IMR-90 (cell line): ENCODE data around the gene ZFAND6. TPM values are rescaled to one million over a fixed set of nuclear protein-coding genes. Genes with fewer than 3 reads are reported as not detected.
A peak's percentile ranks its signal among the peaks of the same experiment; 100 is the strongest.

Source experiments
- ATAC-seq: fragments of 200-7000 bp; cut with Tn5 transposase; 2 replicates; pipeline ENCODE4 v1.9.1; 2020; ENCODE audit warnings: low read depth, mild to moderate bottlenecking, moderate library complexity
- BruUV-seq: library from RNA; stranded (reverse); fragments of 400-500 nt; replicated peaks from 2 replicates; lab custom pipeline; 2021; lab: Mats Ljungman, UMichigan
- CTCF ChIA-PET: fragments of 300-600 bp; formaldehyde crosslinking; extraction: SDS; loops from one replicate; lab custom pipeline; 2021; ENCODE audit warnings: antibody characterized with exemption; lab: Yijun Ruan, JAX
- POLR2A ChIA-PET: fragments of 300-600 bp; sonication (Branson Sonifier 250); formaldehyde crosslinking; loops from one replicate; lab custom pipeline; 2022; ENCODE audit warnings: antibody characterized with exemption; ENCODE audit not compliant: unreplicated experiment; lab: Charles Lee
- DNase-seq: peaks from one replicate; pipeline ENCODE4 v3.0.0; 2013
- H2AFZ ChIP-seq: replicated peaks from 2 replicates; pipeline ENCODE3; 2013; ENCODE audit warnings: low read length, mild to moderate bottlenecking; ENCODE audit not compliant: poor library complexity
- H2AK5ac ChIP-seq: 2 replicates; pipeline ENCODE4 v1.6.1; 2013; ENCODE audit warnings: low read depth, low read length, inconsistent platforms
- H2AK9ac ChIP-seq: replicated peaks from 2 replicates; pipeline ENCODE3; 2013; ENCODE audit warnings: mild to moderate bottlenecking, low read depth, low read length, moderate library complexity; ENCODE audit not compliant: poor library complexity
- H2BK120ac ChIP-seq: 2 replicates; pipeline ENCODE4 v1.6.1; 2013; ENCODE audit warnings: low read depth, low read length, inconsistent platforms
- H2BK15ac ChIP-seq: 3 replicates; pipeline ENCODE4 v1.6.1; 2013; ENCODE audit warnings: low read depth, low read length, inconsistent platforms
- H2BK20ac ChIP-seq: 2 replicates; pipeline ENCODE4 v1.6.1; 2013; ENCODE audit warnings: low read depth, mild to moderate bottlenecking, inconsistent platforms, low read length, moderate library complexity
- H2BK5ac ChIP-seq: 2 replicates; pipeline ENCODE4 v1.6.1; 2013; ENCODE audit warnings: mild to moderate bottlenecking, low read depth, low read length, inconsistent platforms; ENCODE audit not compliant: poor library complexity, severe bottlenecking
- H3K14ac ChIP-seq: replicated peaks from 2 replicates; pipeline ENCODE4 v1.6.1; 2013; ENCODE audit warnings: low read depth, low read length, inconsistent platforms
- H3K18ac ChIP-seq: 2 replicates; pipeline ENCODE4 v1.6.1; 2013; ENCODE audit warnings: low read depth, low read length, control low read depth
- H3K23ac ChIP-seq: 2 replicates; pipeline ENCODE4 v1.6.1; 2013; ENCODE audit warnings: low read depth, low read length, inconsistent platforms
- H3K27ac ChIP-seq: 2 replicates; pipeline ENCODE4 v1.5.1; 2013; ENCODE audit warnings: mild to moderate bottlenecking, control low read depth, low read length; ENCODE audit not compliant: insufficient read depth
- H3K27me3 ChIP-seq: 2 replicates; pipeline ENCODE4 v1.6.1; 2013; ENCODE audit warnings: low read length; ENCODE audit not compliant: control insufficient read depth, insufficient read depth
- H3K36me3 ChIP-seq: 2 replicates; pipeline ENCODE4 v1.6.1; 2013; ENCODE audit warnings: low read length, mixed read lengths; ENCODE audit not compliant: control insufficient read depth, insufficient read depth
- H3K4ac ChIP-seq: 2 replicates; pipeline ENCODE4 v1.6.1; 2013; ENCODE audit warnings: low read depth, low read length, inconsistent platforms
- H3K4me1 ChIP-seq: 2 replicates; pipeline ENCODE4 v1.6.1; 2013; ENCODE audit warnings: low read length, mixed read lengths; ENCODE audit not compliant: control insufficient read depth, insufficient read depth
- H3K4me2 ChIP-seq: 2 replicates; pipeline ENCODE4 v1.6.1; 2013; ENCODE audit warnings: low read depth, mild to moderate bottlenecking, control low read depth, low read length, moderate library complexity
- H3K4me3 ChIP-seq: 2 replicates; pipeline ENCODE4 v1.5.1; 2013; ENCODE audit warnings: low read depth, mild to moderate bottlenecking, control low read depth, low read length, moderate library complexity; ENCODE audit not compliant: insufficient read depth
- H3K56ac ChIP-seq: 2 replicates; pipeline ENCODE4 v1.6.1; 2013; ENCODE audit warnings: low read length, inconsistent platforms; ENCODE audit not compliant: insufficient read depth; ENCODE audit errors: extremely low read depth
- H3K79me1 ChIP-seq, 2 experiments: 2 replicates each; pipeline ENCODE4 v1.6.1; 2013; ENCODE audit warnings: low read length in 2 of 2, inconsistent platforms in 1 of 2, low read depth in 1 of 2
- H3K9ac ChIP-seq: 2 replicates; pipeline ENCODE4 v1.6.1; 2013; ENCODE audit warnings: low read depth, low read length, control low read depth
- H3K9me1 ChIP-seq: 2 replicates; pipeline ENCODE4 v1.6.1; 2013; ENCODE audit warnings: low read length, inconsistent platforms; ENCODE audit not compliant: insufficient read depth
- H3K9me3 ChIP-seq: 2 replicates; pipeline ENCODE4 v1.6.1; 2013; ENCODE audit warnings: low read length; ENCODE audit not compliant: control insufficient read depth, insufficient read depth
- H4K20me1 ChIP-seq: 2 replicates; pipeline ENCODE4 v1.6.1; 2013; ENCODE audit warnings: low read length, inconsistent platforms; ENCODE audit not compliant: insufficient read depth
- H4K5ac ChIP-seq: 2 replicates; pipeline ENCODE4 v1.6.1; 2013; ENCODE audit warnings: mild to moderate bottlenecking, low read depth, low read length, control low read depth
- H4K8ac ChIP-seq, 2 experiments: 2 replicates each; pipeline ENCODE4 v1.6.1; 2013; ENCODE audit warnings: low read depth in 2 of 2, low read length in 2 of 2, control low read depth in 1 of 2, inconsistent platforms in 1 of 2
- H4K91ac ChIP-seq: 2 replicates; pipeline ENCODE4 v1.6.1; 2013; ENCODE audit warnings: low read depth, low read length, inconsistent platforms; ENCODE audit not compliant: insufficient read depth
- BHLHE40 ChIP-seq: fragments of 150-350 bp; IDR thresholded peaks from 2 replicates; pipeline ENCODE4 v1.6.1; 2016; ENCODE audit warnings: mild to moderate bottlenecking, low read depth, low read length
- FOS ChIP-seq: fragments of 150-350 bp; IDR thresholded peaks from 2 replicates; pipeline ENCODE4 v1.6.1; 2016; ENCODE audit warnings: low read depth, low read length
- MAFK ChIP-seq: IDR thresholded peaks from 2 replicates; pipeline ENCODE4 v1.6.1; 2012; ENCODE audit warnings: low read depth, low read length, improper control_type of control experiment
- MXI1 ChIP-seq: IDR thresholded peaks from 2 replicates; pipeline ENCODE4 v1.6.1; 2012; ENCODE audit warnings: low read depth, mild to moderate bottlenecking, low read length, moderate library complexity, borderline replicate concordance
- NFE2L2 ChIP-seq: fragments of 150-350 bp; IDR thresholded peaks from 2 replicates; pipeline ENCODE4 v1.6.1; 2016; ENCODE audit warnings: low read depth, mild to moderate bottlenecking, low read length
- POLR2A ChIP-seq: IDR thresholded peaks from 2 replicates; pipeline ENCODE4 v1.6.1; 2012; ENCODE audit warnings: mild to moderate bottlenecking, low read depth, low read length
- RAD21 ChIP-seq: IDR thresholded peaks from 2 replicates; pipeline ENCODE4 v1.6.1; 2012; ENCODE audit warnings: low read length, improper control_type of control experiment
- RCOR1 ChIP-seq: IDR thresholded peaks from 2 replicates; pipeline ENCODE4 v1.6.1; 2012; ENCODE audit warnings: mild to moderate bottlenecking, low read length, improper control_type of control experiment; ENCODE audit not compliant: insufficient replicate concordance
- RFX5 ChIP-seq: IDR thresholded peaks from 2 replicates; pipeline ENCODE4 v1.8.0; 2012; ENCODE audit warnings: low read depth, mild to moderate bottlenecking, low read length, moderate library complexity
- SMC3 ChIP-seq: fragments of 150-350 bp; IDR thresholded peaks from 2 replicates; pipeline ENCODE4 v1.6.1; 2016; ENCODE audit warnings: low read depth, mild to moderate bottlenecking, antibody characterized with exemption, low read length, moderate library complexity
- USF2 ChIP-seq: fragments of 150-350 bp; IDR thresholded peaks from 2 replicates; pipeline ENCODE4 v1.6.1; 2017; ENCODE audit warnings: mild to moderate bottlenecking, antibody characterized with exemption, low read length, low read depth
- WGBS, 2 experiments: methylation state at CpG; one replicate each; pipeline versions ENCODE4 v1.1.5 to v1.1.7; 2013; ENCODE audit warnings: missing lambda C conversion rate in 2 of 2; ENCODE audit not compliant: insufficient read length in 1 of 2; ENCODE audit errors: extremely low coverage in 2 of 2; 5-methylcytosine and 5-hydroxymethylcytosine counted together
- dilution Hi-C: fragments of 300-500 bp; cut with HindIII; formaldehyde crosslinking; loops from one replicate; pipeline ENCODE4 v1.14.3; 2018; ENCODE audit warnings: low sequenced_read_pairs; ENCODE audit not compliant: unreplicated experiment
- in situ Hi-C: fragments of 300-500 bp; cut with MboI; formaldehyde crosslinking; loops from 3 replicates; pipeline ENCODE4 v1.14.3; 2019; ENCODE audit warnings: low sequenced_read_pairs, inconsistent platforms, mixed read lengths
- intact Hi-C: fragments of 100-400 bp; cut with micrococcal nuclease; formaldehyde crosslinking; loops from 2 replicates; pipeline ENCODE4 v1.10.0; 2022
- polyA plus RNA-seq, 3 experiments: library from polyadenylated mRNA; depleted of rRNA; stranded (reverse); fragments of >200 nt; gene quantifications; 2 replicates each; pipeline ENCODE4 v1.2.3, GENCODE V29; 2012; ENCODE audit warnings: low replicate concordance in 1 of 3
- total RNA-seq: library from RNA; depleted of rRNA; stranded (reverse); fragments of >200 nt; gene quantifications from 2 replicates; pipeline ENCODE4 v1.2.3, GENCODE V29; 2012
- TF ChIP-seq, protein P1 (sequence below): conservative IDR thresholded peaks from 2 replicates; pipeline ENCODE4 v1.5.1; 2012; ENCODE audit warnings: mild to moderate bottlenecking, low read depth, low read length, improper control_type of control experiment

ZFAND6 gene
- total and polyA plus RNA-seq, 2 of the 4 experiments (the other 2 are of a cell fraction), result 77.5 to 96.4 TPM

GRCh38 chr15:80174017-80174746, 114.7 kb downstream of the ZFAND6 start (continued):
- TF ChIP-seq RAD21, result no peak

GRCh38 chr15:80175436-80175835, 116.0 kb downstream of the ZFAND6 start:
- no peak overlapping the region for H3K14ac ChIP-seq
- no peak overlapping the region for H3K56ac ChIP-seq
- H3K4me2 ChIP-seq, result no peak overlapping the region
- no peak overlapping the region for H2BK15ac ChIP-seq
- H4K5ac ChIP-seq, result no peak overlapping the region
- no peaks in the 10 kb centered on the region; the same call in 1 of the 2 replicates for H3K9me3 ChIP-seq
- H3K79me1 ChIP-seq, result peaks cover 3 to 25% of the 10 kb centered on the region in 2 experiments
- ChIA-PET CTCF (no interaction called here), POLR2A (no interaction called here)
- H2BK120ac ChIP-seq, result no peak overlapping the region; the same call in 1 of the 2 replicates
- no peak overlapping the region for H2AFZ ChIP-seq
- H3K9ac ChIP-seq, result no peak overlapping the region
- no peak overlapping the region for H2AK5ac ChIP-seq
- no peak overlapping the region for H3K18ac ChIP-seq
- no TSS peak for BruUV-seq
- no peak for DNase-seq
- no peak overlapping the region for H2BK5ac ChIP-seq
- no peak overlapping the region for H4K8ac ChIP-seq
- H3K4me3 ChIP-seq, result no peak overlapping the region
- H3K4me1 ChIP-seq, result peaks cover 20% of the 10 kb centered on the region
- peaks cover 26% of the 10 kb centered on the region for H3K9me1 ChIP-seq
- 0 out of 2 replicates have a peak, but pooled peaks cover 8% of the 10 kb centered on the region for H4K20me1 ChIP-seq
- in situ Hi-C loops (loop anchor here (10.0 kb wide), 1 partner anchor 271 kb away; no protein-coding TSS in a partner anchor), intact Hi-C loops (loop anchor here (10.0 kb wide), 1 partner anchor 251 kb away; no protein-coding TSS in a partner anchor), dilution Hi-C loops (no loop called here)
- H4K91ac ChIP-seq, result no peak overlapping the region; the same call in 1 of the 2 replicates
- no peaks in the 10 kb centered on the region for H3K27me3 ChIP-seq
- H3K4ac ChIP-seq, result no peak overlapping the region
- peaks cover 14% of the 10 kb centered on the region for H3K36me3 ChIP-seq
- H3K27ac ChIP-seq, result no peak overlapping the region
- H2BK20ac ChIP-seq, result no peak overlapping the region
- no peak overlapping the region for H3K23ac ChIP-seq
- no peak for ATAC-seq
- peak overlapping the region; percentile 50 for H2AK9ac ChIP-seq
- 96% methylated on average over 4 of the region's 9 CpGs; no CpG with 5 or more reads in 1 of the 2 experiments for WGBS, 2 experiments
- TF ChIP-seq NFE2L2, result no peak
- no peak for TF ChIP-seq RCOR1
- TF ChIP-seq USF2, result no peak
- no peak for TF ChIP-seq SMC3
- TF ChIP-seq BHLHE40, result no peak
- TF ChIP-seq, protein P1, sequence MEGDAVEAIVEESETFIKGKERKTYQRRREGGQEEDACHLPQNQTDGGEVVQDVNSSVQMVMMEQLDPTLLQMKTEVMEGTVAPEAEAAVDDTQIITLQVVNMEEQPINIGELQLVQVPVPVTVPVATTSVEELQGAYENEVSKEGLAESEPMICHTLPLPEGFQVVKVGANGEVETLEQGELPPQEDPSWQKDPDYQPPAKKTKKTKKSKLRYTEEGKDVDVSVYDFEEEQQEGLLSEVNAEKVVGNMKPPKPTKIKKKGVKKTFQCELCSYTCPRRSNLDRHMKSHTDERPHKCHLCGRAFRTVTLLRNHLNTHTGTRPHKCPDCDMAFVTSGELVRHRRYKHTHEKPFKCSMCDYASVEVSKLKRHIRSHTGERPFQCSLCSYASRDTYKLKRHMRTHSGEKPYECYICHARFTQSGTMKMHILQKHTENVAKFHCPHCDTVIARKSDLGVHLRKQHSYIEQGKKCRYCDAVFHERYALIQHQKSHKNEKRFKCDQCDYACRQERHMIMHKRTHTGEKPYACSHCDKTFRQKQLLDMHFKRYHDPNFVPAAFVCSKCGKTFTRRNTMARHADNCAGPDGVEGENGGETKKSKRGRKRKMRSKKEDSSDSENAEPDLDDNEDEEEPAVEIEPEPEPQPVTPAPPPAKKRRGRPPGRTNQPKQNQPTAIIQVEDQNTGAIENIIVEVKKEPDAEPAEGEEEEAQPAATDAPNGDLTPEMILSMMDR, result no peak
- TF ChIP-seq POLR2A, result no peak
- no peak for TF ChIP-seq MAFK
- TF ChIP-seq RAD21, result no peak
- TF ChIP-seq FOS, result no peak
- no peak for TF ChIP-seq RFX5
- no peak for TF ChIP-seq MXI1
